Fibroblast of mammary gland (primary cell): Measurements from ENCODE around the gene KLHL12.

Source experiments
- DNase-seq: peaks from one replicate; pipeline ENCODE4 v3.0.0-alpha.2; 2010; ENCODE audit warnings: low read depth
- H3K4me3 ChIP-seq: 2 replicates; pipeline ENCODE4 v1.5.1; 2011; ENCODE audit warnings: low read depth, mild to moderate bottlenecking, low read length, moderate library complexity; ENCODE audit not compliant: control insufficient read depth
- CTCF ChIP-seq: conservative IDR thresholded peaks from 2 replicates; pipeline ENCODE4 v1.5.1; 2011; ENCODE audit warnings: low read depth, low read length, inconsistent platforms; ENCODE audit not compliant: control insufficient read depth, insufficient read depth

KLHL12 gene

DNA sequence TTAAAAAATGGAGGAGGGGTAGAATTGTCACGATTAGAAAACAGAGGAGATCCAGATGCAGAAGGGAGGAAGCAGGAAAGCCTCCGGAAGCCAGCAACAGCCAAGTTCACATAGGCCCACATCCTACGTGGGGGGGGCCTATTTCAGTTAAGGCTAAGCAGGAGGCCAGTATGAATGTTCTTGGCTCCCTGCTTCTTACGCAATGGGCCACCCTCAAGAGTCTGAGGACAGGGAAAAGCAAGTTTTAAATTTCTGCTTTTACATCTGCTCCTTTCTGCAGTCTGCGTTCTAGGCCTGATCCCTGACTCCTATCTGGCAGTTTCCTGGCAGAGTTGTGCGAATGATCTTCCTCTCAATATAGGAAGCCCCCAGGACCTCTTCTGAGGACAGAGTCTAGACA is 68.7 kb downstream of the KLHL12 start:
- H3K4me3 ChIP-seq = no peak overlapping the region
- TF ChIP-seq CTCF = no peak
- DNase-seq = peak; percentile 83

- no peak overlapping the region for H3K4me3 ChIP-seq
- TF ChIP-seq CTCF = no peak
- DNase-seq = no peak
Observed at GRCh38 chr1:202857136-202857610, 69.9 kb downstream of the KLHL12 start.

DNA sequence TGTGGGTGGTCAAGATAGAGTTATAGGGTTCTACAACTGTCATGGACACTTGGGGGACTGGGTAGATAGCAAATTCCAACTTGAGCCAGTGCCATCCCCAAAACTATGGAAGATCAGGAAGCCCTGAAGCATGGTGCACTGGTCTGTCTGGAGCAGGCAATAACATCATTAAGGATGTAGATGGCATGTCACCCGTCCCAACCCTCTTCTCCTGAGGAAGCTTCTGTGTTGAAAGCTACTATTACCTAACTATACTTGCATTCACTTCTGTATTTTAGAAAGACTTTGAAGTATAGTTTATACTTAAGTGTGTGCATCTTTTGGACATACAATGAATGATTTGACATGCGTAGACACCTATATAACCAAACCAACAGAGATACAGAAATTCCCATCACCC is 71.0 kb downstream of the KLHL12 start:
- TF ChIP-seq CTCF = no peak
- no peak overlapping the region for H3K4me3 ChIP-seq
- DNase-seq = no peak

DNA sequence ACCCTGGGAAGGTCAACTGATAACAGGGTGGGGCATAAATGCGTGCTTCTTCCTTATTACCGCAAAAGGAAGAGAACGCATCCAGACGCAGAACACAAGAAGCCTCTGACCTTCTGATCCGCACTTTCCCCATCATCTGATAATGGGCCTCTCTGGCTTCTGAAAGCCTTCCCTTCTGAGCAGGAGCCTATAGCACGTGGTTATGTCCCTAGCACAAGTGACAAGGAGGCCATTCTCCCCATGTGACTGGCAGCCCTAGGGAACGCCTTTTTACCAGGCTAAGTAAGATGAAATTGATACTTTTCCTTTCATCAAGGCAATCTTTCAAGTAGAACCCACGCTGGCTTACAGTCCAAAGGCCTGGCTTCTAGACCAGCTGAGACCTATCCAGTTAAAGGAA is 72.2 kb downstream of the KLHL12 start:
- DNase-seq = no peak
- TF ChIP-seq CTCF = no peak
- H3K4me3 ChIP-seq = no peak overlapping the region

- TF ChIP-seq CTCF = peak; percentile 53
- H3K4me3 ChIP-seq = no peak overlapping the region
- peak; percentile 62 for DNase-seq
Observed at GRCh38 chr1:202852163-202852904, 74.7 kb downstream of the KLHL12 start.

- TF ChIP-seq CTCF = no peak
- DNase-seq = no peak
- no peak overlapping the region for H3K4me3 ChIP-seq
Observed at GRCh38 chr1:202850593-202851362, 76.3 kb downstream of the KLHL12 start.
